ENCODE results near the gene SSBP3.

SSBP3 gene

DNA sequence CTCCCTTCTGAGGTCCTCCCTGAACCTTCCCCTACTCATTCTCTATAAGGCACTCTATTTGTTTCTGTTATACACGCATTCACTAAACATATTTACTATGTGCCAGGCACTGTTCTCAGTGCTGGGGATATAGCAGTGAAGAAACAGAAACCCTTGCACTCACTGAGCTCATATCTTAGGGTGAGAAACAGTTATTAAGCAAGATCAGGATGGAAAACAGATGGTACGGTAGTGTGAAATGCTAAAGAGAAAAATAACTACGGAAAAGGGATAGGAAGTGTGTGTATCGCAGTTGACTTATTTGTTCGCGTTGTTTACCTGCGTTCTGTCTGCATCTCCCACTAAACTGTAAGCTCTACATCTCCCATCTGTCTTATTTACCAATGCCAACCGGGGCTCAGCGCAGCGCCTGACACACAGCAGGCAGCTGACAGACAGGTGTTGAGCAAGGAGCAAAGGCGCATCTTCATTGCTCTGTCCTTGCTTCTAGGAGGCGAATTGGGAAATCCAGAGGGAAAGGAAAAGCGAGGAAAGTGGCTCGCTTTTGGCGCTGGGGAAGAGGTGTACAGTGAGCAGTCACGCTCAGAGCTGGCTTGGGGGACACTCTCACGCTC lies 206.9 kb downstream of the SSBP3 start:
- TF ChIP-seq Cebpa-rat (IDR thresholded peaks at IDR 0.05), result no peak
- H3K27me3 ChIP-seq, result no peaks in the 10 kb centered on the region

DNA sequence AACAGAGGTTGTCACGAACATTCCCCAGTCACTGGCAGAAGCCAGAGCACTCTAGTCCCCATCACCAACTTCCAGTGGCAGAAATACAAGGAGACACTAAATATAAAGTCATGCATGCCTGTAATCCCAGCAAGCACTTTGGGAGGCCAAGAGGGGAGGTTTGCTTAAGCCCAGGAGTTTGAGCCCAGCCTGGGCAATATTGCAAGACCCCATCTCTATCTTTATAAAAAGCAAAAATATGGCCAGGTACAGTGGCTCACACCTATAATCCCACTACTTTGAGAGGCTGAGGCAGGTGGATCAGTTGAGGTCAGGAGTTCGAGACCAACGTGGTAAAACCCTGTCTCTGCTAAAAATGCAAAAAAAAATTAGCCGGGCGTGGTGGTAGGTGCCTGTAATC lies 212.7 kb downstream of the SSBP3 start:
- Histone ChIP-seq H3K36me3 (peaks cover 31 to 80% (median 66%) of the 10 kb centered on the region in 11 experiments), H3K9ac (no peak overlapping the region), H3K4me1 (no peaks in the 10 kb centered on the region), H3K9me3 (replicated peaks in 1 of 11) (no peaks in the 10 kb centered on the region), H3K4me2 (no peak overlapping the region), H4K20me1 (no peaks in the 10 kb centered on the region; a peak in 1 of 22 replicates), H3K27ac (no peak overlapping the region), H3K4me3 (no peak overlapping the region), H3K27me3 (no peaks in the 10 kb centered on the region)
- TF ChIP-seq Cebpa-rat (IDR thresholded peaks at IDR 0.05), result no peak

More for the DNA sequence above, 206.9 kb downstream of the SSBP3 start:
- H3K4me1 ChIP-seq, result peaks cover 30 to 39% (median 35%) of the 10 kb centered on the region in 10 experiments
- H3K27ac ChIP-seq, result peak overlapping the region in 10 of 11 experiments; percentile 70 to 93 (median 88); a peak in 21 of 22 replicates
- peak overlapping the region; percentile 82 to 99 (median 92) for H3K4me3 ChIP-seq
- H3K9ac ChIP-seq, result peak overlapping the region; percentile 82 to 95 (median 90)
- H4K20me1 ChIP-seq, result peaks cover 0 to 31% (median 21%) of the 10 kb centered on the region in 11 experiments; a peak in 13 of 22 replicates
- H3K9me3 ChIP-seq (replicated peaks in 1 of 11), result no peaks in the 10 kb centered on the region
- H3K4me2 ChIP-seq, result peak overlapping the region; percentile 87 to 97 (median 93)
- peaks cover 24 to 51% (median 40%) of the 10 kb centered on the region in 11 experiments for H3K36me3 ChIP-seq

DNA sequence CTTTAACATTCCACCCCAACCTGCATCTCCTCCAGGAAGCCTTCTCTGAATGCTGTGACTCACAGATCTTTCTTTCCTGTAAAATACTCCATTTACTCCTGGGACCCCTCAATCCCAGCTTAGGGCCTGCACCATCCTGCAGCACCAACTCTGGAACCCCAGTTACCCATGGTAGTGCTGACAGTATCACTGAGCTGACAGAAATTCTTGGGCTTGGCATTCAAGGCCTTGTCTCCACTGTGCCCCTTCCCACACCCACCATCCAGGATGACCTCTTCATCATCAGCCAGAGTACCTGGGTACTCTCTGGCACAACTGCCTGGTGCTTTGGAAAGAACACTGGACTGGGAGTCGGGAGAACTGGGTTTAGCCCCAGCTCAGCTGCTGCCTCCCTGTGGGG lies 214.7 kb downstream of the SSBP3 start:
- H3K9ac ChIP-seq, result no peak overlapping the region
- H3K27me3 ChIP-seq, result no peaks in the 10 kb centered on the region
- peaks cover 35 to 98% (median 79%) of the 10 kb centered on the region in 11 experiments for H3K36me3 ChIP-seq
- no peaks in the 10 kb centered on the region for H3K4me1 ChIP-seq
- H3K27ac ChIP-seq, result no peak overlapping the region
- no peak overlapping the region for H3K4me3 ChIP-seq
- no peak overlapping the region for H3K4me2 ChIP-seq
- no peaks in the 10 kb centered on the region; a peak in 1 of 22 replicates for H4K20me1 ChIP-seq
- TF ChIP-seq Cebpa-rat (IDR thresholded peaks at IDR 0.05), result no peak
- H3K9me3 ChIP-seq (replicated peaks in 1 of 11), result no peaks in the 10 kb centered on the region

DNA sequence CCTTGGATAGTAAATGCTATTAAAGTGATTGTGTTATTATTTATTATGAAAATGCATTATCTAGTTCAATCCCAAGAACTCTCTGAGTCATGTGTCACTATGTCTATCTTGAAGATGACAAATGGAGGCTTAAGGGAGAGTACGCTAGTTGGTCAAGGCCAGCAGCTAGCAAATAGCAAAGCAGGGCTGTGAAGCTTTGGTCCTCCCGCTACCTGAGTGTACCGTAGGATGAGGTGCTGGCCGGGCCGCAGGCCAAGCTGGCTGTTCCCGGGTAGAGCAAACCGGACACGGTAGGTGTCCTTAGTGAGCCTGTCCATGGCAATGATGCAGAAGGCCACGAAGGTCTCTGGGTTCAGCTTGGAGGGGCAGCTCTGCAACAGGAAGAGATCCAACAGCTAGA lies 215.7 kb downstream of the SSBP3 start:
- Histone ChIP-seq H3K4me2 (no peak overlapping the region), H3K36me3 (peaks cover 38 to 98% (median 80%) of the 10 kb centered on the region in 11 experiments), H3K9ac (no peak overlapping the region), H3K27me3 (no peaks in the 10 kb centered on the region), H4K20me1 (no peaks in the 10 kb centered on the region; a peak in 1 of 22 replicates), H3K9me3 (replicated peaks in 1 of 11) (no peaks in the 10 kb centered on the region), H3K4me1 (no peaks in the 10 kb centered on the region), H3K27ac (no peak overlapping the region), H3K4me3 (no peak overlapping the region)
- no peak for TF ChIP-seq Cebpa-rat (IDR thresholded peaks at IDR 0.05)

DNA sequence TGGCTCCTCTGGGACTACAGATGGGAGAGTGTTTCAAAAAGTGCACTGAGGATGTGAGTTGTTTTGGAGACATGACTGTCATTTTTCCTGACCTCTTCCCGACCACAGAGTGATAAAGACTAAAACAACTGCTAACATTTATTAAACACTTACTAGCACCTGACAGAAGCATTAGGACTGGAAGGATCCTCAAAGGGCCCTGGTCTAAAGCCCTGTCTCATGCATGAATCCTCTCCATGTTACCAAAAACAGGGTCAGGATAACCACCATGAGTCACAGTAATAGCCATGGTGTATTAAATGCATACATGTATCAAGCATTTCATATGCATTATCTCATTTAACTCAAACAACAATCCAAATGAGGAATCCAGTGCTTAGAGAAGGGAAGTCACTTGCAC lies 217.9 kb downstream of the SSBP3 start:
- Histone ChIP-seq H3K27ac (no peak overlapping the region), H3K4me1 (no peaks in the 10 kb centered on the region), H3K27me3 (no peaks in the 10 kb centered on the region), H3K9ac (no peak overlapping the region), H3K4me2 (no peak overlapping the region), H3K36me3 (peaks cover 22 to 83% (median 61%) of the 10 kb centered on the region in 11 experiments), H3K4me3 (no peak overlapping the region), H4K20me1 (no peaks in the 10 kb centered on the region), H3K9me3 (replicated peaks in 1 of 11) (no peaks in the 10 kb centered on the region)
- no peak for TF ChIP-seq Cebpa-rat (IDR thresholded peaks at IDR 0.05)

DNA sequence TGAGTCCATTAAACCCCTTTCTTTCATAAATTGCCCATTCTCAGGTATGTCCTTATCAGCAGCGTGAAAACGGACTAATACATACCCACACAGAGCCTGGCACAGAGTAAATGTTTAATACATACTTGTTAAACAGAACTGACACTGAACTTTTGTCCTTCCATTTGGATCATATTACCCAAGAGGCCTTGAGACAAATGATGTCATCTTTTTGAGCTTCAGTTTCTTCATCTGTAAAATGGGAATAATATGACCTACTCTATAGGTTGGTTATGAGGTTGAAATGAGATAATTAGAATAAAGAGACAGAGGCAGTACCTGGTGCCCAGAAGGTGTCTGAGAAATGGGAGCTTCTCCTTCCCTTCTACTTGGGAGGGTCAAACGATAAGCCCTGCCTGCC lies 220.1 kb downstream of the SSBP3 start:
- Histone ChIP-seq H3K27me3 (no peaks in the 10 kb centered on the region), H3K4me3 (no peak overlapping the region), H3K9me3 (replicated peaks in 1 of 11) (no peaks in the 10 kb centered on the region), H3K4me1 (no peaks in the 10 kb centered on the region), H3K27ac (no peak overlapping the region), H3K36me3 (peaks cover 15 to 78% (median 40%) of the 10 kb centered on the region in 11 experiments), H3K9ac (no peak overlapping the region), H4K20me1 (no peaks in the 10 kb centered on the region), H3K4me2 (no peak overlapping the region)
- no peak for TF ChIP-seq Cebpa-rat (IDR thresholded peaks at IDR 0.05)

DNA sequence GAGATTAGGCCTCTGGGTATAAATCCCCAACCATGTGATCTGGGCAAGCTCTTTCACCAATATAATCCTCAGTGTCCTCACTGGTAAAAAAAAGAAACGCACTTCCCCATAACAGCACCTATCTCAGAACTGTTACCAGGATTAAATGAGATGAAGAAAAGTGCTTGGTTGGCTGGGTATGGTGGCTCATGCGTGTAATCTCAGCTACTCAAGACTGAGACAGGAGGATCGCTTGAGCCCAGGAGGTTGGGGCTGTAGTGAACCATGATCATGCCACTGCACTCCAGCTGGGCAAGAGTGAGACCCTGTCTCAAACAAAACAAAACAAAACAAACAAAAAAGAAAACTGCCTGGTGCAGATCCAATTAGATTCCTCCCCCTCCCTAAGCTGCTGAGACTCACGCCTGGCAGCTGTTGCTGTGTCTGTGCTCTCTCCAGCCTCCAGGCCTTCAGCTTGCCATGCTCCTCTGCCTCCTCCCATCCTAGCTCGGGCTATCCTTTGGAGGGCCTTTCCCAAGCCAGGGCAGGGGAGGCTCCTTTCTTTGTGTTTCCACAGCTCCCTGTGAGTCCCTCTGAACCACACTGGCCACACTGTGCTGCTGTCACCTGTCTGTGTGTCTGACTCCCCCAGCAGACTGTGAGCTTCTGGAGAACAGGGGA lies 225.4 kb downstream of the SSBP3 start:
- Histone ChIP-seq H3K27ac (no peak overlapping the region), H3K36me3 (peaks cover 6 to 58% (median 15%) of the 10 kb centered on the region in 11 experiments; a peak in 16 of 22 replicates), H3K4me3 (no peak overlapping the region), H3K4me2 (no peak overlapping the region), H3K4me1 (no peaks in the 10 kb centered on the region), H3K9me3 (replicated peaks in 1 of 11) (no peaks in the 10 kb centered on the region), H4K20me1 (0 out of 22 replicates have a peak, but pooled peaks cover 0 to 4% (median 0%) of the 10 kb centered on the region in 11 experiments), H3K27me3 (no peaks in the 10 kb centered on the region), H3K9ac (no peak overlapping the region; a peak in 1 of 22 replicates)
- no peak for TF ChIP-seq Cebpa-rat (IDR thresholded peaks at IDR 0.05)

DNA sequence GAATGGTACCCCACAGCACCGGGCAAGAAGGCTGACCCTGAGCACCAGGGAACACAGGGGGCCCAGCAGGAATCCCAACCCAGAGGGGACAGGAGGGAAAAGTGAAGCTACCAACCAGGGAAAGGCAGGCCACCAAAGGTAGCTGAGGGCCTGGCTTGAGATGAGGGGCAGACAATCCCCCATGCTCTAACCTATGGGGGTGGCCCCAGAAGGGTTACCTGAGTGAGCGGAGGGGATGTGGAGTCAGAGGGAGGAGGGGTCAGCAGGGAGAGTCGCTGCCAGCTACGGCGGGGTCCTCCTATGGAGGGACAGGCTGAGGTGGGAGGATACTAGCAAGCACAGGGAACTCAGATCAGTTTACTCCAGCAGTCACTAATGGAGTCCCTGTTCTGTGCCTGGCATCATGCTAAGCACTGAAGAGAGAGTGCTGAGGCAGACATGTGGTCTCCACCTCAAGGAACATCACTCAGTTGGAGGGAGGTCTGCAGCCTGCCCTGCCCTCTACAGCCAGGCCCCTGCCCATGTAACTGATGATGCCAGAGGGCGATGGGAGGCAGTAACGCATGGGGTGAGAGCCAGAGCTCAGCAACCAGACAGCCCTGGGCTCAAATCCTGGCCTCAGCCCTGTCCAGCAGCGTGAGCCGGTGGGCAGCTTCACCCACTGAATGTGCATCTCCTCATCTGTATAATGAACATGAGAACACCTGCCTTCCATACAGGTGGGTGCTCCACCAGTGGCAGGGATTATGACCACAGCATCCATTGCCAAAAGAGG lies 227.7 kb downstream of the SSBP3 start:
- Histone ChIP-seq H3K36me3 (peaks cover 6 to 61% (median 20%) of the 10 kb centered on the region in 11 experiments; a peak in 14 of 22 replicates), H3K9ac (no peak overlapping the region), H3K4me1 (peaks cover 8 to 15% (median 12%) of the 10 kb centered on the region in 10 experiments; a peak in 18 of 20 replicates), H3K27me3 (no peaks in the 10 kb centered on the region), H3K9me3 (replicated peaks in 1 of 11) (no peaks in the 10 kb centered on the region), H4K20me1 (0 out of 22 replicates have a peak, but pooled peaks cover 0 to 4% (median 0%) of the 10 kb centered on the region in 11 experiments), H3K4me3 (no peak overlapping the region), H3K4me2 (no peak overlapping the region), H3K27ac (no peak overlapping the region)
- no peak for TF ChIP-seq Cebpa-rat (IDR thresholded peaks at IDR 0.05)

DNA sequence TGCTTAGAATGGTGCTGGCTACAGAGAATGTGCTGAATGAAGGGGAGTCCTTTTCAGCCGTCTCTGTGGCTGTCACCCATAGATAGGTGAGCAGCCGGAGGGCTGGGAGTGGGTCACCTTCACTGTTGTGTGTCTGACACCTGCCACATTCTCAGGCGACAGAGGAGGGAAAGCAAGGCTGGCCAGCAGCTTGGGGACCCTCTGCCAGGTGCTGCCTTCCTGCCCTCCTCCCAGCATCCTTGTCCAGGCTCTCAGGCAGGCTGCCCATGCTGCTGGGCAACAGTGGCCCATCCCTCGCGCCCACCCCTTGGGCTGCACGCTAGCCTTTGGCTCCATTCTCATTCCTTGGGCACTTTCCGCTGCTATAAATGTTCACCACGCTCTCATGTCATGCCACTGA lies 228.5 kb downstream of the SSBP3 start:
- H3K9ac ChIP-seq, result no peak overlapping the region
- peaks cover 6 to 56% (median 20%) of the 10 kb centered on the region in 11 experiments; a peak in 14 of 22 replicates for H3K36me3 ChIP-seq

More for the DNA sequence above, 228.5 kb downstream of the SSBP3 start:
- no peak overlapping the region for H3K4me2 ChIP-seq
- no peak for TF ChIP-seq Cebpa-rat (IDR thresholded peaks at IDR 0.05)
- H3K4me1 ChIP-seq, result peaks cover 16 to 22% (median 19%) of the 10 kb centered on the region in 10 experiments; a peak in 19 of 20 replicates
- 0 out of 22 replicates have a peak, but pooled peaks cover 0 to 4% (median 0%) of the 10 kb centered on the region in 11 experiments for H4K20me1 ChIP-seq
- no peaks in the 10 kb centered on the region for H3K9me3 ChIP-seq (replicated peaks in 1 of 11)
- no peaks in the 10 kb centered on the region for H3K27me3 ChIP-seq
- no peak overlapping the region for H3K4me3 ChIP-seq
- H3K27ac ChIP-seq, result no peak overlapping the region

Data from BLaER1 treated with 17β-estradiol and CSF1 and Interleukin-3, amounts not matched to agents 10 nM and 100 nM (cell line).